Neural cell (in vitro differentiated cells): Measurements from ENCODE around the gene IFNGR2. TPM values are rescaled to one million over a fixed set of nuclear protein-coding genes. Genes with fewer than 3 reads are reported as not detected.

Experiments used
- H2AFZ ChIP-seq: fragments of 200-600, 300-800 bp; sonication (generic), shearing (Covaris generic); 2 replicates; pipeline ENCODE4 v1.6.0; 2014; ENCODE audit warnings: low read depth, mild to moderate bottlenecking, antibody characterized with exemption, low read length, moderate library complexity
- H3F3A ChIP-seq: fragments of 200-600 bp; shearing (Covaris generic); 2 replicates; pipeline ENCODE4 v1.6.1; 2016; ENCODE audit warnings: mild to moderate bottlenecking, moderate library complexity, mixed read lengths, antibody characterized with exemption, low read length; ENCODE audit not compliant: insufficient read depth, poor library complexity, severe bottlenecking
- H3K27ac ChIP-seq: fragments of 200-600, 300-800 bp; sonication (generic), shearing (Covaris generic); 2 replicates; pipeline ENCODE4 v1.5.1; 2014; ENCODE audit warnings: mild to moderate bottlenecking, low read length, moderate library complexity
- H3K27me3 ChIP-seq: fragments of 300-800, 200-600 bp; sonication (generic), shearing (Covaris generic); 2 replicates; pipeline ENCODE4 v1.6.0; 2014; ENCODE audit warnings: mild to moderate bottlenecking, low read depth, low read length, moderate library complexity; ENCODE audit not compliant: insufficient read depth
- H3K36me3 ChIP-seq: fragments of 300-800, 200-600 bp; sonication (generic), shearing (Covaris generic); 2 replicates; pipeline ENCODE4 v1.5.1; 2014; ENCODE audit warnings: mild to moderate bottlenecking, antibody characterized with exemption, low read length, moderate library complexity; ENCODE audit not compliant: insufficient read depth
- H3K4me2 ChIP-seq: fragments of 300-800, 200-600 bp; sonication (generic), shearing (Covaris generic); 2 replicates; pipeline ENCODE4 v1.6.0; 2014; ENCODE audit warnings: mild to moderate bottlenecking, low read length
- H3K4me3 ChIP-seq: fragments of 300-800, 200-600 bp; sonication (generic), shearing (Covaris generic); 2 replicates; pipeline ENCODE4 v1.5.1; 2014; ENCODE audit warnings: mild to moderate bottlenecking, low read length, moderate library complexity
- H3K79me2 ChIP-seq: fragments of 200-600 bp; shearing (Covaris generic); replicated peaks from 2 replicates; pipeline ENCODE4 v1.6.0; 2014; ENCODE audit warnings: mild to moderate bottlenecking, low read length, moderate library complexity; ENCODE audit not compliant: insufficient read depth
- H3K9ac ChIP-seq: fragments of 300-800, 200-600 bp; sonication (generic), shearing (Covaris generic); 2 replicates; pipeline ENCODE4 v1.6.1; 2016; ENCODE audit warnings: mild to moderate bottlenecking, low read length, mixed read lengths
- H3K9me2 ChIP-seq: fragments of 200-600 bp; shearing (Covaris generic); 2 replicates; pipeline ENCODE4 v1.6.1; 2016; ENCODE audit warnings: mild to moderate bottlenecking, low read length, mixed read lengths; ENCODE audit not compliant: insufficient read depth
- H3K9me3 ChIP-seq: fragments of 200-600, 300-800 bp; sonication (generic), shearing (Covaris generic); 2 replicates; pipeline ENCODE4 v1.6.1; 2016; ENCODE audit warnings: mild to moderate bottlenecking, mixed run types, low read length, moderate library complexity, mixed read lengths
- H4K20me1 ChIP-seq: fragments of 200-600 bp; shearing (Covaris generic); 2 replicates; pipeline ENCODE4 v1.6.1; 2016; ENCODE audit warnings: mild to moderate bottlenecking, mixed run types; ENCODE audit not compliant: insufficient read depth
- CTCF ChIP-seq: fragments of 450-650 bp; IDR thresholded peaks from 2 replicates; pipeline ENCODE4 v1.5.1; 2014; ENCODE audit warnings: antibody characterized with exemption, mild to moderate bottlenecking, moderate library complexity; ENCODE audit not compliant: poor library complexity, severe bottlenecking
- EP300 ChIP-seq: fragments of 450-650 bp; conservative IDR thresholded peaks from 2 replicates; pipeline ENCODE4 v1.6.1; 2014; ENCODE audit warnings: antibody characterized with exemption, mild to moderate bottlenecking, moderate library complexity; ENCODE audit not compliant: poor library complexity, severe bottlenecking
- EZH2 ChIP-seq: fragments of 200-600, 300-800 bp; shearing (Covaris generic), sonication (generic); IDR thresholded peaks from 2 replicates; pipeline ENCODE4 v1.6.1; 2014; ENCODE audit warnings: antibody characterized with exemption, low read length, borderline replicate concordance, mild to moderate bottlenecking; ENCODE audit not compliant: insufficient read depth, poor library complexity, severe bottlenecking
- MXI1 ChIP-seq: fragments of 450-650 bp; conservative IDR thresholded peaks from 2 replicates; pipeline ENCODE4 v1.6.1; 2014; ENCODE audit warnings: antibody characterized with exemption, mild to moderate bottlenecking; ENCODE audit not compliant: poor library complexity, severe bottlenecking
- POLR2AphosphoS5 ChIP-seq: IDR thresholded peaks from 2 replicates; pipeline ENCODE4 v1.6.1; 2012
- RAD21 ChIP-seq: fragments of 450-650 bp; conservative IDR thresholded peaks from 2 replicates; pipeline ENCODE4 v1.6.1; 2014; ENCODE audit warnings: antibody characterized with exemption, mild to moderate bottlenecking, moderate library complexity
- REST ChIP-seq: IDR thresholded peaks from 2 replicates; pipeline ENCODE4 v1.6.1; 2012; ENCODE audit warnings: borderline replicate concordance
- SMC3 ChIP-seq: fragments of 450-650 bp; conservative IDR thresholded peaks from 2 replicates; pipeline ENCODE4 v1.6.1; 2014; ENCODE audit warnings: antibody characterized with exemption, mild to moderate bottlenecking, moderate library complexity; ENCODE audit not compliant: poor library complexity
- TAF1 ChIP-seq: IDR thresholded peaks from 2 replicates; pipeline ENCODE4 v1.6.1; 2012; ENCODE audit warnings: low read depth
- polyA plus RNA-seq: library from polyadenylated mRNA; depleted of rRNA; stranded (reverse); fragments of >200 nt; gene quantifications from 2 replicates; pipeline ENCODE4 v1.2.3, GENCODE V29; 2014

The IFNGR2 gene
- polyA plus RNA-seq, 1 donor from 2014 or later = 57.2 TPM

DNA sequence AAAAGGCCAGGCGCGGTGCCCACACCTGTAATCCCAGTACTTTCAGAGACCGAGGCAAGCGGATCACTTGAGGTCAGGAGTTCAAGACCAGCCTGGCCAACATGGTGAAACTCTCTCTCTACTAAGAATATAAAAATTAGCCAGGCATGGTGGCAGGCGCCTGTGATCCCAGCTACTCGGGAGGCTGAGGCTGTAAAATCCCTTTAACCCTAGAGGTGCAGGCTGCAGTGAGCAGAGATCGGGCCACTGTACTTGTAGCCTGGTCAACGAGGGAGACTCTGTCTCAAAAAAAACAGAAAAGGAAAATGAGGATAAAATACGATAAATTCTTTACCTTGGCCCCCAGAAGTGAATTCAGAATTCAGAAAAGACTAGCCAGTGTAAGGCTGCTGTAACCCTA lies 75.0 kb downstream of the IFNGR2 start:
- Histone ChIP-seq H3K27ac (no peak overlapping the region), H3K9me3 (no peaks in the 10 kb centered on the region), H3K36me3 (no peaks in the 10 kb centered on the region), H2AFZ (no peak overlapping the region), H3K9me2 (no peaks in the 10 kb centered on the region), H3K4me3 (peak overlapping the region; percentile 94), H3F3A (no peaks in the 10 kb centered on the region), H3K4me2 (peak overlapping the region; percentile 95), H3K79me2 (peaks cover 16% of the 10 kb centered on the region), H3K9ac (peak overlapping the region; percentile 71), H4K20me1 (no peaks in the 10 kb centered on the region), H3K27me3 (no peaks in the 10 kb centered on the region)
- TF ChIP-seq EP300 = no peak
- TF ChIP-seq POLR2AphosphoS5 = no peak
- no peak for TF ChIP-seq REST
- no peak for TF ChIP-seq CTCF
- no peak for TF ChIP-seq SMC3
- no peak for TF ChIP-seq RAD21
- no peak for TF ChIP-seq EZH2
- no peak for TF ChIP-seq MXI1
- no peak for TF ChIP-seq TAF1

- H3K9me2 ChIP-seq = no peaks in the 10 kb centered on the region
- H3K4me3 ChIP-seq = peak overlapping the region; percentile 94
- H3K9ac ChIP-seq = peak overlapping the region; percentile 71
- H3K79me2 ChIP-seq = peaks cover 11% of the 10 kb centered on the region
- H3K9me3 ChIP-seq = no peaks in the 10 kb centered on the region
- peak overlapping the region; percentile 68 for H3K27ac ChIP-seq
- H4K20me1 ChIP-seq = no peaks in the 10 kb centered on the region
- no peaks in the 10 kb centered on the region for H3K27me3 ChIP-seq
- TF ChIP-seq EZH2 = no peak
- TF ChIP-seq TAF1 = no peak
- TF ChIP-seq REST = peak; percentile 34
- no peak for TF ChIP-seq MXI1
- no peak for TF ChIP-seq EP300
- TF ChIP-seq POLR2AphosphoS5 = no peak
- TF ChIP-seq SMC3 = peak; percentile 13
- no peak for TF ChIP-seq RAD21
- peak; percentile 16 for TF ChIP-seq CTCF
- H2AFZ ChIP-seq = peak overlapping the region; percentile 36
- H3K36me3 ChIP-seq = no peaks in the 10 kb centered on the region
- peak overlapping the region; percentile 95 for H3K4me2 ChIP-seq
- H3F3A ChIP-seq = no peaks in the 10 kb centered on the region
Measured at GRCh38 chr21:33478935-33479678, 75.9 kb downstream of the IFNGR2 start.
